Epithelial cell of prostate (primary cell): ENCODE data around the gene CD99L2.

Source experiments
- DNase-seq: peaks from one replicate; pipeline ENCODE4 v3.0.0-alpha.2; 2011; ENCODE audit warnings: low read depth, low spot score
- H3K27ac ChIP-seq: fragments of 450-650 bp; 2 replicates; pipeline ENCODE4 v1.5.1; 2017; ENCODE audit warnings: mild to moderate bottlenecking

The CD99L2 gene

GRCh38 chrX:150719621-150720020, 178.8 kb downstream of the CD99L2 start:
- no peak for DNase-seq
- no peak overlapping the region for H3K27ac ChIP-seq
